H1 (cell line): ENCODE data around the gene NID1. TPM values are rescaled to one million over a fixed set of nuclear protein-coding genes. Genes with fewer than 3 reads are reported as not detected.

Experiments
- EGR1 ChIP-seq: IDR thresholded peaks from 2 replicates; pipeline ENCODE4 v1.6.1; 2011; ENCODE audit warnings: low read depth, low read length, borderline replicate concordance
- GABPA ChIP-seq: IDR thresholded peaks from 2 replicates; pipeline ENCODE4 v1.6.1; 2011; ENCODE audit warnings: mild to moderate bottlenecking, low read length, moderate library complexity, borderline replicate concordance; ENCODE audit not compliant: insufficient read depth
- KDM4A ChIP-seq: IDR thresholded peaks from one replicate; pipeline ENCODE4 v1.7.1; 2012; ENCODE audit warnings: low read depth, mild to moderate bottlenecking, moderate library complexity, low read length, inconsistent platforms; ENCODE audit not compliant: severe bottlenecking
- polyA plus RNA-seq, 7 experiments: library from polyadenylated mRNA; depleted of rRNA in 3 of 7; stranded (reverse) in 5 of 7; unstranded in 2 of 7; fragments of >200 nt in 5 of 7; fragments of 200-250 nt in 2 of 7; gene quantifications; 1 replicate in 5 of 7; 2 replicates in 1 of 7; 4 replicates in 1 of 7; pipeline versions ENCODE4 v1.2.1 to v1.2.3, GENCODE V29; 2011 to 2013; ENCODE audit warnings: missing spikeins in 2 of 7, mixed read lengths in 2 of 7
- total RNA-seq: library from RNA; stranded (reverse); fragmentation: NEBNext Ultra II Directional; extraction: Animal tissue kit (Norgen Biotek cat#: 25700); gene quantifications from 2 replicates; pipeline ENCODE4 v1.2.1, GENCODE V29; 2021

Gene NID1
- total and polyA plus RNA-seq, 2 of the 8 experiments (the other 6 are each of a cell fraction or from before 2014, with no cell fraction given): 20.9 to 25.4 TPM

DNA sequence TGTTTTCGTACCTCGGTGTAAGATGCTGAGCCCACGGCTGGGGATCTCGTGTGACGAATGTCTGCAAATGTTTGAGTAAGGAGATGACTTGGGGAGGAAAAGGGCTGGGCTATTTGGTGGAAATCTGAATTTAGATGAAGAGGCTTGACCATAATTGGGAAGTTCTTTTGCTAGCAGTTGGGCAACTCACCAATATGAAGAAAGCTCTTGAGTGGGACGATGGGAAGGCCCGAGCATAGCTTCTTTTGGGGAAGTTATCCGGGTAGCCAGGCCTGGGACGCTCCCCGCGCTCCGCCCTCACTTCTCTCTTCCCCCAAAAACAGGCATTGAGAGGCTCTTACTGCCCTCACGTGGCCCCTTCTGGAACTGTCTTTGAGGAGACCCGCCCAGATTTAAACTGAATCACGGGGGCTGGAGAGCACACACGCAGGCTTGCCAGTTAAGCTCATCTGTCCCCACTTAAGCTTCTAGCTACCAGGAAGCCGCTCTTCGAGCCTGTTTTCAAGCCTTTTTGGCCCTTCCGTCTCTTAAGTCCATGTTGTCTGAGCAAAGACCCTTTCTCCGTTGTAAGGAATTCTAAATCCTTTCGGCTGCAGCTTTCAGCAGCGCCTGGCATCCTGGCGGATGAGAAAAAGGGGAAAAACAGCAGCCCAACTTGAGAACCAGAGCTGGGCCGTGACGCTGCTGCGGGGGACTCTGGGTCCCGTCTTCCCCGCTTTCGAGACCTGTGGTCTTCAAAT lies 93.1 kb downstream of the NID1 start (continued):
- TF ChIP-seq KDM4A (no peak), GABPA (no peak), EGR1 (no peak)
